ENCODE data around the gene HSPA12B. TPM values are rescaled to one million over a fixed set of nuclear protein-coding genes. Genes with fewer than 3 reads are reported as not detected.

The HSPA12B gene
- total and polyA plus RNA-seq, 2 of the 4 experiments (the other 2 are of a cell fraction) = not detected

GRCh38 chr20:3686421-3686820 lies 46.1 kb upstream of the HSPA12B start:
- peak overlapping the region; percentile 1 for H2BK5ac ChIP-seq (ENCODE audit: low read depth, low read length, poor library complexity, severe bottlenecking)
- peak overlapping the region; percentile 7; the same call in 1 of the 2 replicates for H3K27ac ChIP-seq (ENCODE audit: insufficient read depth, low read length)
- H3K23ac ChIP-seq (ENCODE audit: low read depth, low read length) = 0 out of 2 replicates have a peak overlapping the region, but pooled peaks have one; percentile 8
- H3K4me2 ChIP-seq (ENCODE audit: low read depth, low read length) = peak overlapping the region; percentile 13; the same call in 1 of the 2 replicates
- in situ Hi-C loops (cut with MboI; ENCODE audit: low sequenced_read_pairs) = no loop called here
- H3K9me3 ChIP-seq (ENCODE audit: control insufficient read depth, insufficient read depth, low read length) = no peaks in the 10 kb centered on the region
- H2BK20ac ChIP-seq (ENCODE audit: low read depth, low read length) = no peak overlapping the region
- peaks cover 18% of the 10 kb centered on the region for H3K4me1 ChIP-seq (ENCODE audit: control insufficient read depth, insufficient read depth, low read length)
- TF ChIP-seq MAFK (IDR thresholded peaks at IDR 0.05; ENCODE audit: low read depth, low read length) (no peak), RCOR1 (IDR thresholded peaks at IDR 0.05; ENCODE audit: insufficient replicate concordance, low read length) (no peak), RFX5 (IDR thresholded peaks at IDR 0.05; ENCODE audit: low read depth, low read length) (no peak), SMC3 (IDR thresholded peaks at IDR 0.05; ENCODE audit: low read depth, low read length) (no peak), CEBPB (IDR thresholded peaks at IDR 0.05; ENCODE audit: low read depth, low read length) (no peak), MXI1 (IDR thresholded peaks at IDR 0.05; ENCODE audit: borderline replicate concordance, low read depth, low read length) (no peak), USF2 (IDR thresholded peaks at IDR 0.05; ENCODE audit: low read depth, low read length) (no peak), NFE2L2 (IDR thresholded peaks at IDR 0.05; ENCODE audit: low read depth, low read length) (no peak), ELK1 (IDR thresholded peaks at IDR 0.05; ENCODE audit: borderline replicate concordance, low read depth, low read length) (no peak), CTCF (conservative IDR thresholded peaks at IDR 0.05; ENCODE audit: low read depth, low read length) (no peak), RAD21 (IDR thresholded peaks at IDR 0.05; ENCODE audit: low read length) (no peak), CHD1 (IDR thresholded peaks at IDR 0.05; ENCODE audit: low read depth, low read length) (no peak), POLR2A (IDR thresholded peaks at IDR 0.05; ENCODE audit: low read depth, low read length) (no peak), MAZ (IDR thresholded peaks at IDR 0.05; ENCODE audit: borderline replicate concordance, low read depth, low read length) (no peak), FOS (IDR thresholded peaks at IDR 0.05; ENCODE audit: low read depth, low read length) (no peak), BHLHE40 (IDR thresholded peaks at IDR 0.05; ENCODE audit: low read depth, low read length) (no peak)
- peak overlapping the region; percentile 21 for H2AK9ac ChIP-seq (replicated peaks; ENCODE audit: low read depth, low read length, poor library complexity)
- no peak for ATAC-seq (ENCODE audit: low read depth)
- intact Hi-C loops (cut with micrococcal nuclease) = no loop called here
- WGBS, 2 experiments (ENCODE audit: extremely low coverage in 2 of 2, insufficient read length in 1 of 2) = 50% methylated on average over 1 of the region's 7 CpGs; no CpG with 5 or more reads in 1 of the 2 experiments
- H4K5ac ChIP-seq (ENCODE audit: low read depth, low read length) = no peak overlapping the region; the same call in 1 of the 2 replicates
- BruUV-seq (replicated peaks) = no TSS peak
- dilution Hi-C loops (cut with HindIII; ENCODE audit: low sequenced_read_pairs, unreplicated experiment) = no loop called here
- H2AFZ ChIP-seq (replicated peaks; ENCODE audit: low read length, poor library complexity) = peak overlapping the region; percentile 53
- ChIA-PET POLR2A (ENCODE audit: unreplicated experiment) (no interaction called here), CTCF (interaction anchor here (1.5 to 2.0 kb wide), 2 partner anchors 10 to 24 kb away, joined by 3 to 9 read pairs; no protein-coding TSS in a partner anchor)
- no peaks in the 10 kb centered on the region for H3K79me1 ChIP-seq (ENCODE audit: low read depth in 1 of 2, low read length in 2 of 2)
- H3K9ac ChIP-seq (ENCODE audit: low read depth, low read length) = no peak overlapping the region
- no peaks in the 10 kb centered on the region for H3K36me3 ChIP-seq (ENCODE audit: control insufficient read depth, insufficient read depth, low read length)
- 0 out of 2 replicates have a peak overlapping the region, but pooled peaks have one; percentile 26 for H3K14ac ChIP-seq (replicated peaks; ENCODE audit: low read depth, low read length)
- H3K56ac ChIP-seq (ENCODE audit: extremely low read depth, insufficient read depth, low read length) = no peak overlapping the region
- no peaks in the 10 kb centered on the region for H4K20me1 ChIP-seq (ENCODE audit: insufficient read depth, low read length)
- peak overlapping the region; percentile 34; the same call in 1 of the 2 replicates for H2BK120ac ChIP-seq (ENCODE audit: low read depth, low read length)
- H3K27me3 ChIP-seq (ENCODE audit: control insufficient read depth, insufficient read depth, low read length) = peaks cover 2% of the 10 kb centered on the region; the same call in 1 of the 2 replicates
- H4K8ac ChIP-seq (ENCODE audit: low read depth in 2 of 2, low read length in 2 of 2) = peak overlapping the region in 1 of 2 experiments; percentile 13; a peak in 1 of 4 replicates
- DNase-seq = no peak
- no peak overlapping the region for H3K4me3 ChIP-seq (ENCODE audit: insufficient read depth, low read depth, low read length)
- peak overlapping the region; percentile 12 for H3K18ac ChIP-seq (ENCODE audit: low read depth, low read length)
- H2BK15ac ChIP-seq (ENCODE audit: low read depth, low read length) = no peak overlapping the region
- H4K91ac ChIP-seq (ENCODE audit: insufficient read depth, low read depth, low read length) = no peak overlapping the region
- peak overlapping the region; percentile 38; the same call in 1 of the 2 replicates for H3K4ac ChIP-seq (ENCODE audit: low read depth, low read length)
- peaks cover 17% of the 10 kb centered on the region for H3K9me1 ChIP-seq (ENCODE audit: insufficient read depth, low read length)
- peak overlapping the region; percentile 41; the same call in 1 of the 2 replicates for H2AK5ac ChIP-seq (ENCODE audit: low read depth, low read length)

All from IMR-90 (cell line).